ENCODE measurements around the gene KIF5C. TPM values are rescaled to one million over a fixed set of nuclear protein-coding genes. Genes with fewer than 3 reads are reported as not detected.
A peak's percentile ranks its signal among the peaks of the same experiment; 100 is the strongest.

KIF5C gene
- total and polyA plus RNA-seq, 2 experiments from 2014 or later: 45.0 to 49.1 TPM

DNA sequence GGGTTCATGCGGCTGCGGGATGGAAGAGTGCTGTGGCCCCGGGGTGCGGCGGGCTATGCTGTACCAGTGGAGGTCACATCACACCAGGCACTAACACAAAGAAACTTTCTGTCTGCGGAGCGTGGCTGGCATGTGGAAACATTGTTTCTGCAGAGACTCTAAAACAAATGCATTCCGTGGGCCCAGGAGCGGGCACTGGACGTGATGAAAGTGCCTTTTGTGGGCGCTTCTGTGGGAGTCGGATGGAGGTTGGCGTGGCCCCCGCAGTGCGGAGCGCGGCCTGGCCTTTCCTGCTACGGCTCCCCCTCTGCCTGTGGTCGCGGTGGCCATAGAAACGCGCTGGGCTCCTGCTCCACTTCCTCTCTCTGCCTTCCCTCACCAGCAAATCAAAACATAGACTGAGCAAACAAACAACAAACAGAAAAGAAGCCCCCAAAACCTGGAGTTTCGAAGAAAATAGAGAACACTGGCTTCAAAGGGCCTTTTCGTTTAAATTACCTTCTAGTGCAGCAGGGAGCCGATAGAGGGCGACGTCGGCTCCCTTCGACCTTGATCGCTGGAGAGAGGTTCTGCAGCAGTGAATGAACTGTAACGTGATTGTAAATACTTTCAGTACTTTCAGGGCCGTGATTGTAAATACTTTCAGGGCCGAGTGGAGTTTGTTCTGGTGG lies 51.4 kb downstream of the KIF5C start:
- Histone ChIP-seq H3K4me1 (ENCODE audit: insufficient read depth) (peaks cover 54% of the 10 kb centered on the region), H3K9me2 (ENCODE audit: insufficient read depth) (no peaks in the 10 kb centered on the region), H3K27me3 (ENCODE audit: insufficient read depth) (no peaks in the 10 kb centered on the region), H3K4me2 (peak overlapping the region; percentile 39; the same call in 1 of the 2 replicates), H3K79me2 (replicated peaks; ENCODE audit: insufficient read depth) (no peaks in the 10 kb centered on the region), H3K27ac (ENCODE audit: low read depth) (no peak overlapping the region), H3K4me3 (no peak overlapping the region), H3F3A (replicated peaks; ENCODE audit: low read depth) (no peaks in the 10 kb centered on the region), H2AFZ (no peak overlapping the region), H4K20me1 (replicated peaks; ENCODE audit: insufficient read depth) (no peaks in the 10 kb centered on the region), H3K36me3 (ENCODE audit: insufficient read depth) (no peaks in the 10 kb centered on the region)
- H3K27ac Mint-ChIP-seq: peak overlapping the region; percentile 87
- ATAC-seq (peak; percentile 79), DNase-seq (ENCODE audit: low spot score) (peak; percentile 88)
- H3K27me3 Mint-ChIP-seq (ENCODE audit: insufficient read depth, low read depth, poor library complexity): peaks cover 8% of the 10 kb centered on the region
- no peak overlapping the region for H3K4me3 Mint-ChIP-seq
- H3K36me3 Mint-ChIP-seq (ENCODE audit: low read depth): peaks cover 13% of the 10 kb centered on the region; the same call in 2 of the 3 replicates
- TF ChIP-seq ZNF114 (CRISPR knock-in tag; IDR thresholded peaks at IDR 0.05): no peak
- TF ChIP-seq, protein P1, sequence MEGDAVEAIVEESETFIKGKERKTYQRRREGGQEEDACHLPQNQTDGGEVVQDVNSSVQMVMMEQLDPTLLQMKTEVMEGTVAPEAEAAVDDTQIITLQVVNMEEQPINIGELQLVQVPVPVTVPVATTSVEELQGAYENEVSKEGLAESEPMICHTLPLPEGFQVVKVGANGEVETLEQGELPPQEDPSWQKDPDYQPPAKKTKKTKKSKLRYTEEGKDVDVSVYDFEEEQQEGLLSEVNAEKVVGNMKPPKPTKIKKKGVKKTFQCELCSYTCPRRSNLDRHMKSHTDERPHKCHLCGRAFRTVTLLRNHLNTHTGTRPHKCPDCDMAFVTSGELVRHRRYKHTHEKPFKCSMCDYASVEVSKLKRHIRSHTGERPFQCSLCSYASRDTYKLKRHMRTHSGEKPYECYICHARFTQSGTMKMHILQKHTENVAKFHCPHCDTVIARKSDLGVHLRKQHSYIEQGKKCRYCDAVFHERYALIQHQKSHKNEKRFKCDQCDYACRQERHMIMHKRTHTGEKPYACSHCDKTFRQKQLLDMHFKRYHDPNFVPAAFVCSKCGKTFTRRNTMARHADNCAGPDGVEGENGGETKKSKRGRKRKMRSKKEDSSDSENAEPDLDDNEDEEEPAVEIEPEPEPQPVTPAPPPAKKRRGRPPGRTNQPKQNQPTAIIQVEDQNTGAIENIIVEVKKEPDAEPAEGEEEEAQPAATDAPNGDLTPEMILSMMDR (conservative IDR thresholded peaks at IDR 0.05; ENCODE audit: low read depth in 2 of 2): peak; percentile 76 to 93
- peaks cover 64% of the 10 kb centered on the region for H3K4me1 Mint-ChIP-seq
- H3K9me3 Mint-ChIP-seq: no peaks in the 10 kb centered on the region; the same call in 2 of the 3 replicates

DNA sequence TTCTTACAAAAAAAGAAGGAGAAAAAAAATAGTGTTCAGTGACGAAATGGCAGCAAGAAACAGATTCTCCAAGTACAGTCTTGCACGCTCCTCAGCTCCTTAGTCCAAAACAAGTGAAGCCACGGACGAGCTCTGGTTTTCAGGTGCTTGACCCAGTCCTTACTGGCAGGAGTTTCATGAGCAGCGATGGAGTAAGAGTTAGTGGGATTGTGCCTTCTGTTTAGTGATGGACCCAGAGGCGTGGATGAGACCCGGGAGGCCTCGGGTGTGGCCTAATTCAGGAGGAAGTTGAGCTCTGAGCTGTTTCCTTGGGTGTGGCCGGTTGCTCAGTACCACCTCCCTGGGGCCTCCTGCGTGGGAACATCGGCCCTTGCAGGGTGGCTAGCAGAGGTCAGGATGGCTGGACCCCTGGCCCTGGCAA lies 52.0 kb downstream of the KIF5C start:
- peak overlapping the region; percentile 87; the same call in 1 of the 2 replicates for H3K27ac Mint-ChIP-seq
- ATAC-seq (peak; percentile 33), DNase-seq (ENCODE audit: low spot score) (no peak)
- Histone ChIP-seq H4K20me1 (replicated peaks; ENCODE audit: insufficient read depth) (no peaks in the 10 kb centered on the region), H3K9me2 (ENCODE audit: insufficient read depth) (no peaks in the 10 kb centered on the region), H3K27me3 (ENCODE audit: insufficient read depth) (no peaks in the 10 kb centered on the region), H3K4me1 (ENCODE audit: insufficient read depth) (peaks cover 48% of the 10 kb centered on the region), H3K4me3 (no peak overlapping the region), H3K79me2 (replicated peaks; ENCODE audit: insufficient read depth) (no peaks in the 10 kb centered on the region), H2AFZ (no peak overlapping the region), H3F3A (replicated peaks; ENCODE audit: low read depth) (no peaks in the 10 kb centered on the region), H3K4me2 (peak overlapping the region; percentile 39; the same call in 1 of the 2 replicates), H3K36me3 (ENCODE audit: insufficient read depth) (no peaks in the 10 kb centered on the region; the same call in 1 of the 2 replicates), H3K27ac (ENCODE audit: low read depth) (no peak overlapping the region)
- no peak overlapping the region; the same call in 2 of the 3 replicates for H3K4me3 Mint-ChIP-seq
- TF ChIP-seq ZNF331 (CRISPR knock-in tag; IDR thresholded peaks at IDR 0.05; ENCODE audit: low read depth) (no peak), EZH2phosphoT487 (IDR thresholded peaks at IDR 0.05; ENCODE audit: unreplicated experiment) (no peak), STAT1 (IDR thresholded peaks at IDR 0.05; ENCODE audit: unreplicated experiment) (no peak), ZNF114 (CRISPR knock-in tag; IDR thresholded peaks at IDR 0.05) (no peak)
- TF ChIP-seq, protein P2, sequence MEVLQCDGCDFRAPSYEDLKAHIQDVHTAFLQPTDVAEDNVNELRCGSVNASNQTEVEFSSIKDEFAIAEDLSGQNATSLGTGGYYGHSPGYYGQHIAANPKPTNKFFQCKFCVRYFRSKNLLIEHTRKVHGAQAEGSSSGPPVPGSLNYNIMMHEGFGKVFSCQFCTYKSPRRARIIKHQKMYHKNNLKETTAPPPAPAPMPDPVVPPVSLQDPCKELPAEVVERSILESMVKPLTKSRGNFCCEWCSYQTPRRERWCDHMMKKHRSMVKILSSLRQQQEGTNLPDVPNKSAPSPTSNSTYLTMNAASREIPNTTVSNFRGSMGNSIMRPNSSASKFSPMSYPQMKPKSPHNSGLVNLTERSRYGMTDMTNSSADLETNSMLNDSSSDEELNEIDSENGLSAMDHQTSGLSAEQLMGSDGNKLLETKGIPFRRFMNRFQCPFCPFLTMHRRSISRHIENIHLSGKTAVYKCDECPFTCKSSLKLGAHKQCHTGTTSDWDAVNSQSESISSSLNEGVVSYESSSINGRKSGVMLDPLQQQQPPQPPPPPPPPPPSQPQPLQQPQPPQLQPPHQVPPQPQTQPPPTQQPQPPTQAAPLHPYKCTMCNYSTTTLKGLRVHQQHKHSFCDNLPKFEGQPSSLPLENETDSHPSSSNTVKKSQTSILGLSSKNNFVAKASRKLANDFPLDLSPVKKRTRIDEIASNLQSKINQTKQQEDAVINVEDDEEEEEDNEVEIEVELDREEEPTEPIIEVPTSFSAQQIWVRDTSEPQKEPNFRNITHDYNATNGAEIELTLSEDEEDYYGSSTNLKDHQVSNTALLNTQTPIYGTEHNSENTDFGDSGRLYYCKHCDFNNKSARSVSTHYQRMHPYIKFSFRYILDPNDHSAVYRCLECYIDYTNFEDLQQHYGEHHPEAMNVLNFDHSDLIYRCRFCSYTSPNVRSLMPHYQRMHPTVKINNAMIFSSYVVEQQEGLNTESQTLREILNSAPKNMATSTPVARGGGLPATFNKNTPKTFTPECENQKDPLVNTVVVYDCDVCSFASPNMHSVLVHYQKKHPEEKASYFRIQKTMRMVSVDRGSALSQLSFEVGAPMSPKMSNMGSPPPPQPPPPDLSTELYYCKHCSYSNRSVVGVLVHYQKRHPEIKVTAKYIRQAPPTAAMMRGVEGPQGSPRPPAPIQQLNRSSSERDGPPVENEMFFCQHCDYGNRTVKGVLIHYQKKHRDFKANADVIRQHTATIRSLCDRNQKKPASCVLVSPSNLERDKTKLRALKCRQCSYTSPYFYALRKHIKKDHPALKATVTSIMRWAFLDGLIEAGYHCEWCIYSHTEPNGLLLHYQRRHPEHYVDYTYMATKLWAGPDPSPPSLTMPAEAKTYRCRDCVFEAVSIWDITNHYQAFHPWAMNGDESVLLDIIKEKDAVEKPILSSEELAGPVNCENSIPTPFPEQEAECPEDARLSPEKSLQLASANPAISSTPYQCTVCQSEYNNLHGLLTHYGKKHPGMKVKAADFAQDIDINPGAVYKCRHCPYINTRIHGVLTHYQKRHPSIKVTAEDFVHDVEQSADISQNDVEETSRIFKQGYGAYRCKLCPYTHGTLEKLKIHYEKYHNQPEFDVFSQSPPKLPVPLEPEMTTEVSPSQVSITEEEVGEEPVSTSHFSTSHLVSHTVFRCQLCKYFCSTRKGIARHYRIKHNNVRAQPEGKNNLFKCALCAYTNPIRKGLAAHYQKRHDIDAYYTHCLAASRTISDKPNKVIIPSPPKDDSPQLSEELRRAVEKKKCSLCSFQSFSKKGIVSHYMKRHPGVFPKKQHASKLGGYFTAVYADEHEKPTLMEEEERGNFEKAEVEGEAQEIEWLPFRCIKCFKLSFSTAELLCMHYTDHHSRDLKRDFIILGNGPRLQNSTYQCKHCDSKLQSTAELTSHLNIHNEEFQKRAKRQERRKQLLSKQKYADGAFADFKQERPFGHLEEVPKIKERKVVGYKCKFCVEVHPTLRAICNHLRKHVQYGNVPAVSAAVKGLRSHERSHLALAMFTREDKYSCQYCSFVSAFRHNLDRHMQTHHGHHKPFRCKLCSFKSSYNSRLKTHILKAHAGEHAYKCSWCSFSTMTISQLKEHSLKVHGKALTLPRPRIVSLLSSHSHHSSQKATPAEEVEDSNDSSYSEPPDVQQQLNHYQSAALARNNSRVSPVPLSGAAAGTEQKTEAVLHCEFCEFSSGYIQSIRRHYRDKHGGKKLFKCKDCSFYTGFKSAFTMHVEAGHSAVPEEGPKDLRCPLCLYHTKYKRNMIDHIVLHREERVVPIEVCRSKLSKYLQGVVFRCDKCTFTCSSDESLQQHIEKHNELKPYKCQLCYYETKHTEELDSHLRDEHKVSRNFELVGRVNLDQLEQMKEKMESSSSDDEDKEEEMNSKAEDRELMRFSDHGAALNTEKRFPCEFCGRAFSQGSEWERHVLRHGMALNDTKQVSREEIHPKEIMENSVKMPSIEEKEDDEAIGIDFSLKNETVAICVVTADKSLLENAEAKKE (CRISPR knock-in tag; IDR thresholded peaks at IDR 0.05): no peak
- TF ChIP-seq, protein P3, sequence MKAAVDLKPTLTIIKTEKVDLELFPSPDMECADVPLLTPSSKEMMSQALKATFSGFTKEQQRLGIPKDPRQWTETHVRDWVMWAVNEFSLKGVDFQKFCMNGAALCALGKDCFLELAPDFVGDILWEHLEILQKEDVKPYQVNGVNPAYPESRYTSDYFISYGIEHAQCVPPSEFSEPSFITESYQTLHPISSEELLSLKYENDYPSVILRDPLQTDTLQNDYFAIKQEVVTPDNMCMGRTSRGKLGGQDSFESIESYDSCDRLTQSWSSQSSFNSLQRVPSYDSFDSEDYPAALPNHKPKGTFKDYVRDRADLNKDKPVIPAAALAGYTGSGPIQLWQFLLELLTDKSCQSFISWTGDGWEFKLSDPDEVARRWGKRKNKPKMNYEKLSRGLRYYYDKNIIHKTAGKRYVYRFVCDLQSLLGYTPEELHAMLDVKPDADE (IDR thresholded peaks at IDR 0.05): no peak
- TF ChIP-seq, protein P1 (conservative IDR thresholded peaks at IDR 0.05; ENCODE audit: low read depth in 2 of 2): no peak
- H3K27me3 Mint-ChIP-seq (ENCODE audit: insufficient read depth, low read depth, poor library complexity): peaks cover 6% of the 10 kb centered on the region
- peaks cover 63% of the 10 kb centered on the region for H3K4me1 Mint-ChIP-seq
- peaks cover 13% of the 10 kb centered on the region; the same call in 2 of the 3 replicates for H3K36me3 Mint-ChIP-seq (ENCODE audit: low read depth)
- H3K9me3 Mint-ChIP-seq: no peaks in the 10 kb centered on the region; the same call in 2 of the 3 replicates

Data from GM23338 (cell line).